ENCODE measurements around the gene ZMYM4. TPM values are rescaled to one million over a fixed set of nuclear protein-coding genes. Genes with fewer than 3 reads are reported as not detected.

Gene ZMYM4
- total RNA-seq, 1 donor from 2014 or later = 95.8 TPM

DNA sequence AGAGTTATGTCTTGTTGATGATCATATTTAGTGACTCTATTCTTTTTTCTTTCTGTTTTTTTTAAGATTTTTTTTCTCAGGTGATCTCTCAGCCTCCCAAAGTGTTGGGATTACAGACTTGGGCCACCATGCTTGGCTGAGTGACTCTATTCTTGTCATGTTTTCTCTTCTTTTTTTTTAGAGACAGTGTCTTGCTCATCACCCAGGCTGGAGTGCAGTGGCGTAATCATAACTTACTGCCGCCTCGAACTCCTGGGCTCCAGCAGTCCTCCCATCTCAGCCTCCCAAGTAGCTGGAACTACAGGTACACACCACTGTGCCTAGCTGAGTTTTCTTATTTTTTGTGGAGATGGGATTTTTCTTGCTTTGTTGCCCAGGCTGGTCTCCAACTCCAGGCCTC, 36.9 kb downstream of the ZMYM4 start:
- no peak overlapping the region for H3K4me3 Mint-ChIP-seq (ENCODE audit: low read depth)
- no peak overlapping the region for H3K27ac Mint-ChIP-seq
- DNase-seq (ENCODE audit: low spot score, unreplicated experiment) = no peak
- TF ChIP-seq, protein P1, sequence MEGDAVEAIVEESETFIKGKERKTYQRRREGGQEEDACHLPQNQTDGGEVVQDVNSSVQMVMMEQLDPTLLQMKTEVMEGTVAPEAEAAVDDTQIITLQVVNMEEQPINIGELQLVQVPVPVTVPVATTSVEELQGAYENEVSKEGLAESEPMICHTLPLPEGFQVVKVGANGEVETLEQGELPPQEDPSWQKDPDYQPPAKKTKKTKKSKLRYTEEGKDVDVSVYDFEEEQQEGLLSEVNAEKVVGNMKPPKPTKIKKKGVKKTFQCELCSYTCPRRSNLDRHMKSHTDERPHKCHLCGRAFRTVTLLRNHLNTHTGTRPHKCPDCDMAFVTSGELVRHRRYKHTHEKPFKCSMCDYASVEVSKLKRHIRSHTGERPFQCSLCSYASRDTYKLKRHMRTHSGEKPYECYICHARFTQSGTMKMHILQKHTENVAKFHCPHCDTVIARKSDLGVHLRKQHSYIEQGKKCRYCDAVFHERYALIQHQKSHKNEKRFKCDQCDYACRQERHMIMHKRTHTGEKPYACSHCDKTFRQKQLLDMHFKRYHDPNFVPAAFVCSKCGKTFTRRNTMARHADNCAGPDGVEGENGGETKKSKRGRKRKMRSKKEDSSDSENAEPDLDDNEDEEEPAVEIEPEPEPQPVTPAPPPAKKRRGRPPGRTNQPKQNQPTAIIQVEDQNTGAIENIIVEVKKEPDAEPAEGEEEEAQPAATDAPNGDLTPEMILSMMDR (IDR thresholded peaks at IDR 0.05; ENCODE audit: unreplicated experiment) = no peak
- H3K9me3 Mint-ChIP-seq (ENCODE audit: low read depth) = no peaks in the 10 kb centered on the region
- no peaks in the 10 kb centered on the region for H3K27me3 Mint-ChIP-seq
- H3K36me3 Mint-ChIP-seq (ENCODE audit: insufficient read depth) = peaks cover 9% of the 10 kb centered on the region
- H3K4me1 Mint-ChIP-seq (ENCODE audit: low read depth) = no peaks in the 10 kb centered on the region

DNA sequence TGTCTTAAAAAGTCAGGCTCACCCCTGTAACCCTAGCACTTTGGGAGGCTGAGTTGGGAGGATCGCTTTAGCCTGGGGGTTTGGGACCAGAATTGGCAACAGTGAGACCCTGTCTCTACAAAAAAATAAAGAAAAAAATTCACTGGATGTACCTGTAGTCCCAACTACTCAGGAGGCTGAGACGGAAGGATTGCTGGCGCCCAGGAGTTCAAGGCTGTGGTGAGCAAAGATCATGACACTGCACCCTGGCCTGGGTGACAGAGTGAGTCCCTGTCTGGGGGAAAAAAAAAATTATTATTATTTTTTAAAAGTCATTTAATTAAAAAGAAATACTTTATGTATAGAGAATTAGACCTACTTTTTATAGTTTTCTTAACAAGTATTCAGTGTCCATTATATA, 47.1 kb downstream of the ZMYM4 start:
- H3K27me3 Mint-ChIP-seq = no peaks in the 10 kb centered on the region
- no peak overlapping the region for H3K4me3 Mint-ChIP-seq (ENCODE audit: low read depth)
- no peaks in the 10 kb centered on the region for H3K9me3 Mint-ChIP-seq (ENCODE audit: low read depth)
- peaks cover 10% of the 10 kb centered on the region for H3K4me1 Mint-ChIP-seq (ENCODE audit: low read depth)
- TF ChIP-seq, protein P1 (IDR thresholded peaks at IDR 0.05; ENCODE audit: unreplicated experiment) = no peak
- H3K27ac Mint-ChIP-seq = no peak overlapping the region
- peaks cover 13% of the 10 kb centered on the region for H3K36me3 Mint-ChIP-seq (ENCODE audit: insufficient read depth)
- DNase-seq (ENCODE audit: low spot score, unreplicated experiment) = no peak

DNA sequence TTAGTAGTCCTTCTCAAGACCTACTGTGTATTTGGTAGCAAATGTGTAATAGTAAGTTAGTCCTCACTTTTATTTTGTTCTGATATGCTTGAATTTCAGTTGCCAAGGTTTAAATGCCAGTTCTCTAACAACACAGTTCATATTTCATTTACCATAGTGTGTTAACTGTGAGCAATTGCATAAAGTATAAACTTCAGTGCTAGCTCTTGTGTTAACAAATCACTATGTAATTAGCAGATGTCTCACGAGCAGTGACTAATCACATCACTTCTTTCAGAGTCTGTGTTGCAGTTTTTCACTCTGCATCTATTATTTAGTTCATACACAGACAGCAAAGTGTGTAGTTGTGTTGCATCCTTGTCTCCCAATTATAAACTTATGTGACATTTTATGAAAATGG, 47.8 kb downstream of the ZMYM4 start:
- Mint-ChIP-seq H3K9me3 (ENCODE audit: low read depth) (no peaks in the 10 kb centered on the region), H3K4me3 (ENCODE audit: low read depth) (no peak overlapping the region), H3K27me3 (no peaks in the 10 kb centered on the region), H3K36me3 (ENCODE audit: insufficient read depth) (peaks cover 12% of the 10 kb centered on the region), H3K4me1 (ENCODE audit: low read depth) (peaks cover 15% of the 10 kb centered on the region), H3K27ac (peak overlapping the region; percentile 11)
- DNase-seq (ENCODE audit: low spot score, unreplicated experiment) = no peak
- TF ChIP-seq, protein P1 (IDR thresholded peaks at IDR 0.05; ENCODE audit: unreplicated experiment) = no peak

DNA sequence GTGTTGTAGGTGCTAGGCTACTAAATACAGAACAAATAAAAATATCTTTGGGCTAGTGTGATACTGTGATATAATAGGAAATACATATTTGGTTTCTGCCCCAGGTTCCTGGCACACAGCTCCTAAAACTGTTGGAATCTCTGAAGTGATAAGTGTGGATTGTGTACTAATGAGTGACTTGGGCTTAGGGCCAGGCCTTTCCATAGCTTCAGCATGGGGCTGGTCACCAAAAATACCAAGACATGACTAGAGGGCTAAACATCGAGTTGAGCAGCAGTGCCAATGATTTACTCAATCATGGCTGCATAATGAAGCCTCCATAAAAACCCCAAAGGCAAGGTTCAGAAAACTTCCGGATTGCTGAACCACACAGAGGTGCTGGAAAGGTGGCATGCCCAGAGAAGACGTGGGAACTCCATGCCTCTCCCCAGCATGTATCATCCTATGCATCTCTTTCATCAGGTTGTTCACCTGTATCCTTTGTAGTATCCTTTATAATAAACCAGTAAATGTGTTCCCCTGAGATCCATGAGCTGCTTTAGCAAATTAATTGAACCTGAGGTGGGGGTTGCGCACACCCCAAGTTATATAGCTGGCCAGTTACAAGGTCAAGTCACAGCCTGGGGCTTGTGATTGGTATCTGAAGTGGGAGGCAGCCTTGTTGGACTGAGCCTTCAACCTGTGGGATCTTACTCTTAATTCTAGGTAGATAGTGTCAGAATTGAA, 51.6 kb downstream of the ZMYM4 start:
- no peaks in the 10 kb centered on the region for H3K27me3 Mint-ChIP-seq
- H3K27ac Mint-ChIP-seq = peak overlapping the region; percentile 33
- TF ChIP-seq, protein P1 (IDR thresholded peaks at IDR 0.05; ENCODE audit: unreplicated experiment) = no peak
- H3K9me3 Mint-ChIP-seq (ENCODE audit: low read depth) = no peaks in the 10 kb centered on the region
- H3K4me1 Mint-ChIP-seq (ENCODE audit: low read depth) = peaks cover 26% of the 10 kb centered on the region
- peaks cover 21% of the 10 kb centered on the region for H3K36me3 Mint-ChIP-seq (ENCODE audit: insufficient read depth)
- H3K4me3 Mint-ChIP-seq (ENCODE audit: low read depth) = no peak overlapping the region
- no peak for DNase-seq (ENCODE audit: low spot score, unreplicated experiment)

DNA sequence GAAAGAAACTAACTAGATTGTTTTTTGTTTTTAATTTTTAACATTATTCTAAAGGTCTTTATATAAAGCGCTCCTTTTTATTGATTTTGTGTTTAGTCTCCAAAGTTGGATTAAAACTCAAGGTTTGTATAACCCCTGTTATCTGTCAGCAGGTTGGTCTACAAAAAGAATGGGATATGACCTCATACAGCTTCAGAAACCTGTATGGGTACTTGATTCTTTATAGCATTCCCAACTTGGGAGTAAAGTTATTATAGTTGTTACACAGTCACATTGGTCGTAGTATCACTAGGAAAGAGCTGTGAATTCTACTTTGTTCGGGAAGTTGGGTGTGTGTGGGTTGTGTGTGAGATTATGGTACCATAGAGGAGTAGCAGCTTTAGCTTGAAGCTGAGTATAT, 52.4 kb downstream of the ZMYM4 start:
- TF ChIP-seq, protein P1 (IDR thresholded peaks at IDR 0.05; ENCODE audit: unreplicated experiment) = no peak
- DNase-seq (ENCODE audit: low spot score, unreplicated experiment) = no peak
- Mint-ChIP-seq H3K36me3 (ENCODE audit: insufficient read depth) (peaks cover 21% of the 10 kb centered on the region), H3K27ac (peak overlapping the region; percentile 74), H3K4me3 (ENCODE audit: low read depth) (no peak overlapping the region), H3K9me3 (ENCODE audit: low read depth) (no peaks in the 10 kb centered on the region), H3K4me1 (ENCODE audit: low read depth) (peaks cover 26% of the 10 kb centered on the region), H3K27me3 (no peaks in the 10 kb centered on the region)
